Inflammatory macrophage treated with lipopolysaccharide for 4 hours (primary cell): ENCODE data around the gene USH1C.

Experiments
- DNase-seq: peaks from one replicate; pipeline ENCODE4 v3.0.0-alpha.2; 2020

Gene USH1C

GRCh38 chr11:17459236-17459896 is 84.8 kb downstream of the USH1C start:
- no peak for DNase-seq

GRCh38 chr11:17458268-17458667 is 85.9 kb downstream of the USH1C start:
- no peak for DNase-seq

- DNase-seq, result no peak
Observed at GRCh38 chr11:17457396-17458173, 86.6 kb downstream of the USH1C start.

- no peak for DNase-seq
Observed at GRCh38 chr11:17452668-17453067, 91.5 kb downstream of the USH1C start.

- DNase-seq, result no peak
Observed at GRCh38 chr11:17449158-17449557, 95.1 kb downstream of the USH1C start.

- no peak for DNase-seq
Observed at GRCh38 chr11:17446482-17446881, 97.7 kb downstream of the USH1C start.

GRCh38 chr11:17445240-17445795 is 98.9 kb downstream of the USH1C start:
- no peak for DNase-seq

GRCh38 chr11:17443926-17444690 is 100.1 kb downstream of the USH1C start:
- DNase-seq, result no peak
